ENCODE measurements around the gene KCNMA1. TPM values are rescaled to one million over a fixed set of nuclear protein-coding genes. Genes with fewer than 3 reads are reported as not detected.

The KCNMA1 gene
- total RNA-seq, 2 donors from 2014 or later = 29.1 to 37.9 TPM

DNA sequence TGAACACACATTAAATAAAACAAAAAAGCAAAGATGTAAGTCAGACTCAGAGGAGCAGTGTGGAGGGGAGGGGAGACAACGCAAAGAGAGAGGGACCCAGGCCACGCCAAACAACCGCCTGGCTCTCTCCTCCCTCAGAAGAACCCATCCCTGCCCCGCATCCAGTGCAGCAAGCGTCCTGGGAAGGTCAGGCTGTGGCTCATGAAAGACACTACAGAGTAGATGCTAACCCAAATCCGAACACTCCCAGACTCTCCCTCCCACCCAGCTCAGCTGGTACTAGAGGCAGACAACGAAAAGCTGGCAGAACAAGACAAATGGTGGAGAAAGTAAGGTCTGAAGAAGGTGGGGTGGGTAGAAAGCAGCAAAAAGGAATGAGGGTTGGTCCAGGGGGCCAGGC, 39.0 kb downstream of the KCNMA1 start:
- Histone ChIP-seq H3K4me3 (no peak overlapping the region), H3K9me3 (no peaks in the 10 kb centered on the region), H3K36me3 (no peaks in the 10 kb centered on the region), H3K27ac (no peak overlapping the region), H3K27me3 (replicated peaks; ENCODE audit: insufficient read depth) (no peaks in the 10 kb centered on the region), H3K4me1 (replicated peaks) (no peaks in the 10 kb centered on the region)
- no peak for DNase-seq (ENCODE audit: low spot score)
- intact Hi-C loops (cut with DNase I) = no loop called here
- no peak for TF ChIP-seq POLR2AphosphoS5 (IDR thresholded peaks at IDR 0.05)
- TF ChIP-seq, protein P1, sequence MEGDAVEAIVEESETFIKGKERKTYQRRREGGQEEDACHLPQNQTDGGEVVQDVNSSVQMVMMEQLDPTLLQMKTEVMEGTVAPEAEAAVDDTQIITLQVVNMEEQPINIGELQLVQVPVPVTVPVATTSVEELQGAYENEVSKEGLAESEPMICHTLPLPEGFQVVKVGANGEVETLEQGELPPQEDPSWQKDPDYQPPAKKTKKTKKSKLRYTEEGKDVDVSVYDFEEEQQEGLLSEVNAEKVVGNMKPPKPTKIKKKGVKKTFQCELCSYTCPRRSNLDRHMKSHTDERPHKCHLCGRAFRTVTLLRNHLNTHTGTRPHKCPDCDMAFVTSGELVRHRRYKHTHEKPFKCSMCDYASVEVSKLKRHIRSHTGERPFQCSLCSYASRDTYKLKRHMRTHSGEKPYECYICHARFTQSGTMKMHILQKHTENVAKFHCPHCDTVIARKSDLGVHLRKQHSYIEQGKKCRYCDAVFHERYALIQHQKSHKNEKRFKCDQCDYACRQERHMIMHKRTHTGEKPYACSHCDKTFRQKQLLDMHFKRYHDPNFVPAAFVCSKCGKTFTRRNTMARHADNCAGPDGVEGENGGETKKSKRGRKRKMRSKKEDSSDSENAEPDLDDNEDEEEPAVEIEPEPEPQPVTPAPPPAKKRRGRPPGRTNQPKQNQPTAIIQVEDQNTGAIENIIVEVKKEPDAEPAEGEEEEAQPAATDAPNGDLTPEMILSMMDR (IDR thresholded peaks at IDR 0.05) = no peak
- TF ChIP-seq POLR2A (IDR thresholded peaks at IDR 0.05) = no peak
- WGBS = 70% methylated on average over 7 of the region's 7 CpGs

DNA sequence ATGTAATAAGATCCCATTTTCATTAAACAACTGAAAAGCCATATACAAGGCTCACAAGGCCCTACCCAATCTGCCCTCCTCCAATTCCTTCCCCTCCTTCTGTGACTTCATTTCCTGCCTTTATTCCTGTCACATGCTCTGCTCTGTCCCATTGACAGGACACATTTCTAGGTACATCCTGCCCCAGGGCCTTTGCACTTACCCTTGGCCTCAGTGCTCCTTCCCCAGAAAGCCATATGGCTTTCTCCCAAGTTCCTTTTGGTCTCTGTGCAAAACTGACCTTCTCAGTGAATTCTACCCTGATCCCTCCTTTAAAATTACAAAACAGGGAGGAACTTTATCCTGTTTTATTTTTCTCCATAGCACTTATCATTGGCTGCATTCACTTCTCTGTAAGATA, 40.0 kb downstream of the KCNMA1 start:
- H3K9me3 ChIP-seq = no peaks in the 10 kb centered on the region
- H3K27me3 ChIP-seq (replicated peaks; ENCODE audit: insufficient read depth) = no peaks in the 10 kb centered on the region
- intact Hi-C loops (cut with DNase I) = no loop called here
- H3K4me3 ChIP-seq = no peak overlapping the region
- no peak for TF ChIP-seq POLR2AphosphoS5 (IDR thresholded peaks at IDR 0.05)
- no peak for TF ChIP-seq POLR2A (IDR thresholded peaks at IDR 0.05)
- TF ChIP-seq, protein P1 (IDR thresholded peaks at IDR 0.05) = no peak
- DNase-seq (ENCODE audit: low spot score) = no peak
- H3K36me3 ChIP-seq = no peaks in the 10 kb centered on the region
- no peaks in the 10 kb centered on the region for H3K4me1 ChIP-seq (replicated peaks)
- no peak overlapping the region for H3K27ac ChIP-seq

DNA sequence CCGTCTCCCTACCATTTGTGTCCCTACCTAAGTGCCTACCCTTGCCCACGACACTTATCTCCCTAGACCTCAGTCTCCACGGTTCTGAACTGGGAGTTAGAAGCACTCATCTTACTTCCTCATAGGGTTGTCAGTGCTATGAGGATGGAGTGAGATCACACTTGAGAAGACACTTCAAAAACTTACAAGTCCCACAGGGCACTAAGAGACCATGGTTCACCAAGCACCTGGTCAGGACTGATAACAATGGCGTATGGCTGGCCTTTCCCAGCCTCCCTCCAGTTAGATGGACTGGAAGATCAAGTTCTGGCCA, 43.2 kb downstream of the KCNMA1 start:
- H3K4me1 ChIP-seq (replicated peaks) = no peaks in the 10 kb centered on the region
- H3K4me3 ChIP-seq = no peak overlapping the region
- no peaks in the 10 kb centered on the region for H3K27me3 ChIP-seq (replicated peaks; ENCODE audit: insufficient read depth)
- no peak for TF ChIP-seq POLR2AphosphoS5 (IDR thresholded peaks at IDR 0.05)
- no peak for TF ChIP-seq POLR2A (IDR thresholded peaks at IDR 0.05)
- TF ChIP-seq, protein P1 (IDR thresholded peaks at IDR 0.05) = no peak
- no peaks in the 10 kb centered on the region for H3K9me3 ChIP-seq
- H3K27ac ChIP-seq = no peak overlapping the region
- DNase-seq (ENCODE audit: low spot score) = no peak
- intact Hi-C loops (cut with DNase I) = loop anchor here (5.0 kb wide), 1 partner anchor 43 kb away; the partner anchor contains the start of gene KCNMA1
- WGBS = 88% methylated on average over 4 of the region's 4 CpGs
- no peaks in the 10 kb centered on the region for H3K36me3 ChIP-seq

DNA sequence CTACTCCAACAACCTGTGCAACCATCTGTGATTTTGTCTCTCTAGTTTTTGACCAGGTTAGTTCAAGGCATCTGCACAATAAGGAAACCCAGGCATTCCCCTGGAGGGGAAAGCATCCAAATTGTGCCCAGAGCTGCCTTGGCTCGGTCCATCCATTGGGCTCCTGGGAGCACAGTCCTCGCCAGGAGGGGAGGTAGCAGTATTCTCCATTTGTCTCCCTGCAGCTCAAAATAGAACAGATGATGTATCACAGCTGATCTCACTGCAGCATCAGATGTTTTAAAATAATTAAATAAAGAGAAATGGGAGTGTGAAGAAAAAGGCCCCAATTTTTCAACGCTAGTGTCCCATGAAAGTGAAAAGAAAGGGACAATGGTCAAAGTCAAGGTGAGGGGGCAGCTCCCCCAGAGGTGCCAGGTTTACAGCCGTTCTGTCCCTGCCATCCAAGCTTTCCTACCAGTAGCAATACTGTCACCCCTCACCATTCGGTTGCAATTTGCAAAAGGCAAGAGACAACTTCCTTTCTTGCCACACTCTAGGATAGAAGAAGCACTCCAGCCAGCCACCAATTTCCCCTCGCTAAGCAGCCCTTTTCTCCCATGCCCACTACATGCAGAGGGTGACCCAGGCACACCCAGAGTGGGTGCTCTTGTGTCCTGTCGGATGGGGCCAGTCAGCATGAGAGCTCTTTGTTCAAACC, 43.7 kb downstream of the KCNMA1 start:
- Histone ChIP-seq H3K36me3 (no peaks in the 10 kb centered on the region), H3K9me3 (no peaks in the 10 kb centered on the region), H3K27me3 (replicated peaks; ENCODE audit: insufficient read depth) (no peaks in the 10 kb centered on the region), H3K27ac (no peak overlapping the region), H3K4me3 (no peak overlapping the region), H3K4me1 (replicated peaks) (no peaks in the 10 kb centered on the region)
- no peak for DNase-seq (ENCODE audit: low spot score)
- intact Hi-C loops (cut with DNase I) = loop anchor here (5.0 kb wide), 1 partner anchor 43 kb away; the partner anchor contains the start of gene KCNMA1
- no peak for TF ChIP-seq POLR2A (IDR thresholded peaks at IDR 0.05)
- TF ChIP-seq, protein P1 (IDR thresholded peaks at IDR 0.05) = no peak
- TF ChIP-seq POLR2AphosphoS5 (IDR thresholded peaks at IDR 0.05) = no peak
- 85% methylated on average over 7 of the region's 7 CpGs for WGBS

DNA sequence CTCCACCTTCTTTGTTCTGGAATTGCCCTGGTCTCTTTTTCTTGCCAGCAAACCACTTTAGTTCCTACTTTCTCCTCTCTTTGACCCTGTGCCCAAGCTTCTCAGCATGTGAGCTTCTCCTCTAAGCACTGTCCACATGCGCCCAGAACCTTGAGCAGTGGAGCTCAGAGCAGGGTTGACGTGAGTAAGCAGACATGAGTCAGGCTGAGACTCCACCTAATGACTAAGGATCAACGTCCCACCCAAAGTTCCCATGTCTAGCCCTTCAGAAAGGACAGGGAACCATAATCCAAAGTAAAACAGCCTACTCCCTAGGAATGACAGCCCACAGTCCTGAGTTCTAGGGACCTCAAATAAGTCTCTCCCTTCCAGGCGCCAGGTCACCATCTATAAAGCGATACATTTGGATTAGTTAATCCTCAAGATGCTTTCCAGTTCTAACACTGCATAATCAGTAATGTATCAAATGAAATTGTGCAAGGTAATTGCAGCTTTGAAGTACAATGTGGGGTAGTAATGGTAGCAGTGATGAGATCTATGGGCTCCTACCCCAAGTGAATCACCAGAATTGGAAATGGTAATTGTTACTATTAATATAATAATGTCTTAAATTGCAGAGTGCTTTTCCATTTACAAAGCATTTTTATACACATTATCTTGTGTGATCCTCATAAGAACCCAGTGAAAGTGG, 44.5 kb downstream of the KCNMA1 start:
- TF ChIP-seq POLR2A (IDR thresholded peaks at IDR 0.05) (no peak), POLR2AphosphoS5 (IDR thresholded peaks at IDR 0.05) (no peak)
- TF ChIP-seq, protein P1 (IDR thresholded peaks at IDR 0.05) = no peak
- H3K27ac ChIP-seq = no peak overlapping the region
- DNase-seq (ENCODE audit: low spot score) = no peak
- H3K36me3 ChIP-seq = no peaks in the 10 kb centered on the region
- H3K4me3 ChIP-seq = no peak overlapping the region
- 81% methylated on average over 5 of the region's 5 CpGs for WGBS
- H3K4me1 ChIP-seq (replicated peaks) = no peaks in the 10 kb centered on the region
- H3K27me3 ChIP-seq (replicated peaks; ENCODE audit: insufficient read depth) = no peaks in the 10 kb centered on the region
- intact Hi-C loops (cut with DNase I) = loop anchor here (5.0 kb wide), 1 partner anchor 44 kb away; the partner anchor contains the start of gene KCNMA1
- H3K9me3 ChIP-seq = no peaks in the 10 kb centered on the region
